DMS 273 (cell line): ENCODE data around the gene PGLYRP2.
"Not testable (repeated sequence)": the region's sequence is repeated elsewhere in the genome, so short reads cannot be mapped to it uniquely, and the experiment has no call there.

Experiments used
- DNase-seq: peaks from one replicate; lab custom pipeline; 2025; ENCODE audit not compliant: unreplicated experiment; lab: John Stamatoyannopoulos, UW

Gene PGLYRP2

GRCh38 chr19:15479391-15480345, at the start of gene PGLYRP2:
PGLYRP2 (minus strand) TSS chr19:15479501; CDS start chr19:15479371, 130 bp downstream.
- peak; percentile 35 for DNase-seq

GRCh38 chr19:15527705-15528104, 48.4 kb upstream of the PGLYRP2 start:
- DNase-seq: no peak

- no peak for DNase-seq
Measured at GRCh38 chr19:15526408-15526807, 47.1 kb upstream of the PGLYRP2 start.

- no peak for DNase-seq
Measured at GRCh38 chr19:15525291-15525690, 46.0 kb upstream of the PGLYRP2 start.

- no peak for DNase-seq
Measured at GRCh38 chr19:15524781-15525180, 45.5 kb upstream of the PGLYRP2 start.

GRCh38 chr19:15519433-15519976, 40.2 kb upstream of the PGLYRP2 start:
- DNase-seq: no peak

- no peak for DNase-seq
Measured at GRCh38 chr19:15517778-15518177, 38.5 kb upstream of the PGLYRP2 start.

- DNase-seq: no peak
Measured at GRCh38 chr19:15516363-15516762, 37.1 kb upstream of the PGLYRP2 start.

- DNase-seq: not testable (repeated sequence)
Measured at GRCh38 chr19:15515227-15515625, 35.9 kb upstream of the PGLYRP2 start.

- DNase-seq: no peak
Measured at GRCh38 chr19:15511671-15512424, 32.5 kb upstream of the PGLYRP2 start.

GRCh38 chr19:15508035-15508710, 28.9 kb upstream of the PGLYRP2 start, which contains the start of gene CYP4F22:
CYP4F22 (plus strand) TSS chr19:15508525; CDS start chr19:15525337, 16,812 bp downstream.
- DNase-seq: peak; percentile 38

GRCh38 chr19:15507068-15508034, 28.1 kb upstream of the PGLYRP2 start:
- DNase-seq: no peak

- no peak for DNase-seq
Measured at GRCh38 chr19:15506074-15506571, 26.8 kb upstream of the PGLYRP2 start.

- no peak for DNase-seq
Measured at GRCh38 chr19:15502264-15502663, 23.0 kb upstream of the PGLYRP2 start.

GRCh38 chr19:15501596-15501995, 22.3 kb upstream of the PGLYRP2 start:
- DNase-seq: no peak

GRCh38 chr19:15498910-15499309, 19.6 kb upstream of the PGLYRP2 start:
- no peak for DNase-seq

GRCh38 chr19:15498156-15498858, 19.0 kb upstream of the PGLYRP2 start:
- no peak for DNase-seq

- no peak for DNase-seq
Measured at GRCh38 chr19:15495151-15495550, 15.8 kb upstream of the PGLYRP2 start.
